HepG2 (cell line): ENCODE data around the gene PIM3. TPM values are rescaled to one million over a fixed set of nuclear protein-coding genes. Genes with fewer than 3 reads are reported as not detected.
A peak's percentile ranks its signal among the peaks of the same experiment; 100 is the strongest.

Experiments used
- BHLHE40 ChIP-seq: IDR thresholded peaks from 2 replicates; pipeline ENCODE4 v1.6.1; 2011; ENCODE audit warnings: low read length, improper control_type of control experiment
- CEBPB ChIP-seq: IDR thresholded peaks from 2 replicates; pipeline ENCODE4 v1.6.1; 2011; ENCODE audit warnings: low read depth, low read length, improper control_type of control experiment, borderline replicate concordance
- ETV6 ChIP-seq: sonication (generic); formaldehyde crosslinking; conservative IDR thresholded peaks from 2 replicates; pipeline ENCODE4 v1.4.0; 2020; ENCODE audit warnings: missing genetic modification reagents
- GTF3A ChIP-seq: sonication (generic); formaldehyde crosslinking; conservative IDR thresholded peaks from 2 replicates; pipeline ENCODE4 v1.4.0; 2020; ENCODE audit warnings: mild to moderate bottlenecking, missing genetic modification reagents
- IKZF1 ChIP-seq: fragments of 450-650 bp; IDR thresholded peaks from 2 replicates; pipeline ENCODE4 v1.7.1; 2016
- MBD4 ChIP-seq: IDR thresholded peaks from 2 replicates; pipeline ENCODE4 v1.6.1; 2012; ENCODE audit warnings: low read length, inconsistent platforms, borderline replicate concordance
- MED1 ChIP-seq: sonication (generic); formaldehyde crosslinking; IDR thresholded peaks from 2 replicates; pipeline ENCODE4 v1.4.0; 2020; ENCODE audit warnings: missing genetic modification reagents
- NFAT5 ChIP-seq: sonication (generic); formaldehyde crosslinking; IDR thresholded peaks from 2 replicates; pipeline ENCODE4 v1.4.0; 2020; ENCODE audit warnings: missing genetic modification reagents
- NFE2 ChIP-seq: sonication (generic); formaldehyde crosslinking; IDR thresholded peaks from 2 replicates; pipeline ENCODE4 v1.4.0; 2020; ENCODE audit warnings: missing genetic modification reagents
- SETDB1 ChIP-seq: sonication (generic); formaldehyde crosslinking; IDR thresholded peaks from 2 replicates; pipeline ENCODE4 v1.5.1; 2020; ENCODE audit warnings: missing genetic modification reagents, mild to moderate bottlenecking, borderline replicate concordance
- ZNF574 ChIP-seq: sonication (generic); formaldehyde crosslinking; IDR thresholded peaks from 2 replicates; pipeline ENCODE4 v1.4.0; 2020; ENCODE audit warnings: missing genetic modification reagents
- ZNF576 ChIP-seq: sonication (generic); formaldehyde crosslinking; IDR thresholded peaks from 2 replicates; pipeline ENCODE4 v1.4.0; 2020; ENCODE audit warnings: mild to moderate bottlenecking, missing genetic modification reagents
- polyA plus RNA-seq, 8 experiments: library from polyadenylated mRNA; depleted of rRNA in 3 of 8; stranded (reverse) in 7 of 8; unstranded in 1 of 8; fragments of >200 nt; fragmentation: Illumina TruSeq in 4 of 8; extraction: Trizol in 4 of 8; gene quantifications; 2 replicates each; pipeline versions ENCODE4 v1.2.1 to v1.2.3, GENCODE V29; 2011 to 2016; ENCODE audit warnings: low read depth in 4 of 8, missing spikeins in 1 of 8, mixed read lengths in 1 of 8; ENCODE audit not compliant: insufficient read depth in 1 of 8
- total RNA-seq, 5 experiments: library from RNA; depleted of rRNA; stranded (reverse); fragments of >200 nt; fragmentation: Illumina TruSeq; extraction: Trizol; gene quantifications; 2 replicates each; pipeline ENCODE4 v1.2.3, GENCODE V29; 2016; ENCODE audit warnings: low read depth in 1 of 5

The PIM3 gene
- total and polyA plus RNA-seq, 2 of the 13 experiments (the other 11 are each of a cell fraction or from before 2014, with no cell fraction given), result 21.6 to 31.2 TPM

GRCh38 chr22:49948958-49949913 lies 11.3 kb upstream of the PIM3 start (continued):
- peak; percentile 66 for TF ChIP-seq ZNF574 (CRISPR knock-in tag)
- TF ChIP-seq MED1, result peak; percentile 81; the same call in 1 of the 2 replicates
- TF ChIP-seq NFE2 (CRISPR knock-in tag), result no peak
- 0 out of 2 replicates have a peak, but pooled peaks have one; percentile 36 for TF ChIP-seq NFAT5 (CRISPR knock-in tag)
- TF ChIP-seq GTF3A, result no peak
- TF ChIP-seq IKZF1, result no peak
- TF ChIP-seq MBD4, result no peak
- TF ChIP-seq CEBPB, result no peak
- TF ChIP-seq ETV6 (CRISPR knock-in tag), result peak; percentile 59; the same call in 1 of the 2 replicates
- TF ChIP-seq ZNF576, result no peak
- TF ChIP-seq BHLHE40, result no peak
- TF ChIP-seq SETDB1 (CRISPR knock-in tag), result no peak
